ENCODE results near the gene PGM1.

DNA sequence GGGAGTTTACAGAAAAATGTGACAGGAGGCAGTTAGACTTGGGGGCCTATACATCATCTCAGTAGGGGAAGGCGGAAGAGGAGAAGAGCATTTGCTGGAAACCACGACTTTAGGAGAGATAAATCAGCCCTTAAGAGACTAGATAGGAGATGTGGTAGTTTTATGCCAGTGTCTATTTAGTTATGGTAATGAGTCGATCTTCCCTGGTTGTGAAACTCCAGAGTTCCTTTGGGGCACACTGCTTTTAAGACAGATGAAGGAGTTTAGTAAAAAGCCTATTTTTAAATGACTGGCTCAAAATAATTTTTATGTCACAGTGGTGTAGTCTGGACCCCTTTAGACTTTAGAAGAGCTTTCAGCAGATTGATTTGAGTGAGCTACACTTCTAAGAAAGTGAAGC is 7.8 kb downstream of the PGM1 start:
- TF ChIP-seq, protein P1, sequence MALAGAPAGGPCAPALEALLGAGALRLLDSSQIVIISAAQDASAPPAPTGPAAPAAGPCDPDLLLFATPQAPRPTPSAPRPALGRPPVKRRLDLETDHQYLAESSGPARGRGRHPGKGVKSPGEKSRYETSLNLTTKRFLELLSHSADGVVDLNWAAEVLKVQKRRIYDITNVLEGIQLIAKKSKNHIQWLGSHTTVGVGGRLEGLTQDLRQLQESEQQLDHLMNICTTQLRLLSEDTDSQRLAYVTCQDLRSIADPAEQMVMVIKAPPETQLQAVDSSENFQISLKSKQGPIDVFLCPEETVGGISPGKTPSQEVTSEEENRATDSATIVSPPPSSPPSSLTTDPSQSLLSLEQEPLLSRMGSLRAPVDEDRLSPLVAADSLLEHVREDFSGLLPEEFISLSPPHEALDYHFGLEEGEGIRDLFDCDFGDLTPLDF (CRISPR knock-in tag; IDR thresholded peaks at IDR 0.05): no peak
- TF ChIP-seq, protein P2, sequence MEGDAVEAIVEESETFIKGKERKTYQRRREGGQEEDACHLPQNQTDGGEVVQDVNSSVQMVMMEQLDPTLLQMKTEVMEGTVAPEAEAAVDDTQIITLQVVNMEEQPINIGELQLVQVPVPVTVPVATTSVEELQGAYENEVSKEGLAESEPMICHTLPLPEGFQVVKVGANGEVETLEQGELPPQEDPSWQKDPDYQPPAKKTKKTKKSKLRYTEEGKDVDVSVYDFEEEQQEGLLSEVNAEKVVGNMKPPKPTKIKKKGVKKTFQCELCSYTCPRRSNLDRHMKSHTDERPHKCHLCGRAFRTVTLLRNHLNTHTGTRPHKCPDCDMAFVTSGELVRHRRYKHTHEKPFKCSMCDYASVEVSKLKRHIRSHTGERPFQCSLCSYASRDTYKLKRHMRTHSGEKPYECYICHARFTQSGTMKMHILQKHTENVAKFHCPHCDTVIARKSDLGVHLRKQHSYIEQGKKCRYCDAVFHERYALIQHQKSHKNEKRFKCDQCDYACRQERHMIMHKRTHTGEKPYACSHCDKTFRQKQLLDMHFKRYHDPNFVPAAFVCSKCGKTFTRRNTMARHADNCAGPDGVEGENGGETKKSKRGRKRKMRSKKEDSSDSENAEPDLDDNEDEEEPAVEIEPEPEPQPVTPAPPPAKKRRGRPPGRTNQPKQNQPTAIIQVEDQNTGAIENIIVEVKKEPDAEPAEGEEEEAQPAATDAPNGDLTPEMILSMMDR (IDR thresholded peaks at IDR 0.05): no peak
- TF ChIP-seq, protein P3, sequence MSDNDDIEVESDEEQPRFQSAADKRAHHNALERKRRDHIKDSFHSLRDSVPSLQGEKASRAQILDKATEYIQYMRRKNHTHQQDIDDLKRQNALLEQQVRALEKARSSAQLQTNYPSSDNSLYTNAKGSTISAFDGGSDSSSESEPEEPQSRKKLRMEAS (CRISPR knock-in tag; IDR thresholded peaks at IDR 0.05): no peak

Measured in WTC11 (cell line).